HepG2 (cell line): ENCODE measurements around the gene PDE9A. TPM values are rescaled to one million over a fixed set of nuclear protein-coding genes. Genes with fewer than 3 reads are reported as not detected.

Experiments
- GATA4 ChIP-seq: sonication (generic); IDR thresholded peaks from 2 replicates; pipeline ENCODE4 v1.6.1; 2016; ENCODE audit warnings: antibody characterized with exemption, low read depth, borderline replicate concordance
- GATAD2A ChIP-seq: IDR thresholded peaks from 2 replicates; pipeline ENCODE4 v1.6.1; 2016
- ISX ChIP-seq: sonication (generic); formaldehyde crosslinking; conservative IDR thresholded peaks from 2 replicates; pipeline ENCODE4 v1.5.0; 2020; ENCODE audit warnings: missing genetic modification reagents
- MIER2 ChIP-seq: IDR thresholded peaks from 2 replicates; pipeline ENCODE4 v1.6.1; 2016; ENCODE audit warnings: missing biosample characterization, missing genetic modification reagents
- NKX3-1 ChIP-seq: sonication (generic); formaldehyde crosslinking; IDR thresholded peaks from 2 replicates; pipeline ENCODE4 v1.5.0; 2020; ENCODE audit warnings: missing genetic modification reagents
- RAD51 ChIP-seq: fragments of 450-650 bp; IDR thresholded peaks from 2 replicates; pipeline ENCODE4 v1.6.1; 2016; ENCODE audit warnings: borderline replicate concordance
- RBM22 ChIP-seq: fragments of 200-400 bp; formaldehyde crosslinking; optimal IDR thresholded peaks from 2 replicates; pipeline ENCODE3; 2017; ENCODE audit warnings: mild to moderate bottlenecking, low read length, moderate library complexity
- REXO4 ChIP-seq: sonication (generic); formaldehyde crosslinking; IDR thresholded peaks from 2 replicates; pipeline ENCODE4 v1.8.0; 2022; ENCODE audit warnings: missing genetic modification reagents, mild to moderate bottlenecking, borderline replicate concordance
- SIN3B ChIP-seq: fragments of 150-350 bp; IDR thresholded peaks from 2 replicates; pipeline ENCODE4 v1.6.1; 2014; ENCODE audit warnings: low read length
- SMAD9 ChIP-seq: sonication (generic); formaldehyde crosslinking; IDR thresholded peaks from 2 replicates; pipeline ENCODE4 v1.5.1; 2020; ENCODE audit warnings: mild to moderate bottlenecking, missing genetic modification reagents
- SOX5 ChIP-seq: IDR thresholded peaks from 2 replicates; pipeline ENCODE4 v1.6.1; 2016; ENCODE audit warnings: borderline replicate concordance
- SUZ12 ChIP-seq: fragments of 150-350 bp; IDR thresholded peaks from 2 replicates; pipeline ENCODE4 v1.6.1; 2014; ENCODE audit warnings: low read depth, low read length
- ZBTB8A ChIP-seq: sonication (generic); formaldehyde crosslinking; IDR thresholded peaks from 2 replicates; pipeline ENCODE4 v1.4.0; 2020; ENCODE audit warnings: mild to moderate bottlenecking, low read depth, missing genetic modification reagents, borderline replicate concordance
- ZGPAT ChIP-seq: IDR thresholded peaks from 2 replicates; pipeline ENCODE4 v1.6.1; 2016; ENCODE audit warnings: mild to moderate bottlenecking
- ZNF614 ChIP-seq: IDR thresholded peaks from 2 replicates; pipeline ENCODE4 v1.6.1; 2018; ENCODE audit warnings: missing biosample characterization, missing genetic modification reagents, inconsistent platforms, borderline replicate concordance
- ZNF639 ChIP-seq: conservative IDR thresholded peaks from 2 replicates; pipeline ENCODE4 v1.6.1; 2018; ENCODE audit warnings: missing genetic modification reagents
- ZNF772 ChIP-seq: sonication (generic); formaldehyde crosslinking; IDR thresholded peaks from 2 replicates; pipeline ENCODE4 v1.5.0; 2020; ENCODE audit warnings: mild to moderate bottlenecking, missing genetic modification reagents
- ZSCAN25 ChIP-seq: sonication (generic); formaldehyde crosslinking; IDR thresholded peaks from 2 replicates; pipeline ENCODE4 v1.8.0; 2022; ENCODE audit warnings: mild to moderate bottlenecking, missing genetic modification reagents
- polyA plus RNA-seq, 8 experiments: library from polyadenylated mRNA; depleted of rRNA in 3 of 8; stranded (reverse) in 7 of 8; unstranded in 1 of 8; fragments of >200 nt; fragmentation: Illumina TruSeq in 4 of 8; extraction: Trizol in 4 of 8; gene quantifications; 2 replicates each; pipeline versions ENCODE4 v1.2.1 to v1.2.3, GENCODE V29; 2011 to 2016; ENCODE audit warnings: low read depth in 4 of 8, missing spikeins in 1 of 8, mixed read lengths in 1 of 8; ENCODE audit not compliant: insufficient read depth in 1 of 8
- total RNA-seq, 5 experiments: library from RNA; depleted of rRNA; stranded (reverse); fragments of >200 nt; fragmentation: Illumina TruSeq; extraction: Trizol; gene quantifications; 2 replicates each; pipeline ENCODE4 v1.2.3, GENCODE V29; 2016; ENCODE audit warnings: low read depth in 1 of 5
- TF ChIP-seq, protein P1 (sequence below): sonication (generic); formaldehyde crosslinking; IDR thresholded peaks from 2 replicates; pipeline ENCODE4 v1.9.0; 2021; ENCODE audit warnings: mild to moderate bottlenecking, missing genetic modification reagents

PDE9A gene
- total and polyA plus RNA-seq, 2 of the 13 experiments (the other 11 are each of a cell fraction or from before 2014, with no cell fraction given), result 4.6 to 19.7 TPM

- TF ChIP-seq SIN3B, result no peak
- TF ChIP-seq REXO4 (CRISPR knock-in tag), result no peak
- TF ChIP-seq, protein P1, sequence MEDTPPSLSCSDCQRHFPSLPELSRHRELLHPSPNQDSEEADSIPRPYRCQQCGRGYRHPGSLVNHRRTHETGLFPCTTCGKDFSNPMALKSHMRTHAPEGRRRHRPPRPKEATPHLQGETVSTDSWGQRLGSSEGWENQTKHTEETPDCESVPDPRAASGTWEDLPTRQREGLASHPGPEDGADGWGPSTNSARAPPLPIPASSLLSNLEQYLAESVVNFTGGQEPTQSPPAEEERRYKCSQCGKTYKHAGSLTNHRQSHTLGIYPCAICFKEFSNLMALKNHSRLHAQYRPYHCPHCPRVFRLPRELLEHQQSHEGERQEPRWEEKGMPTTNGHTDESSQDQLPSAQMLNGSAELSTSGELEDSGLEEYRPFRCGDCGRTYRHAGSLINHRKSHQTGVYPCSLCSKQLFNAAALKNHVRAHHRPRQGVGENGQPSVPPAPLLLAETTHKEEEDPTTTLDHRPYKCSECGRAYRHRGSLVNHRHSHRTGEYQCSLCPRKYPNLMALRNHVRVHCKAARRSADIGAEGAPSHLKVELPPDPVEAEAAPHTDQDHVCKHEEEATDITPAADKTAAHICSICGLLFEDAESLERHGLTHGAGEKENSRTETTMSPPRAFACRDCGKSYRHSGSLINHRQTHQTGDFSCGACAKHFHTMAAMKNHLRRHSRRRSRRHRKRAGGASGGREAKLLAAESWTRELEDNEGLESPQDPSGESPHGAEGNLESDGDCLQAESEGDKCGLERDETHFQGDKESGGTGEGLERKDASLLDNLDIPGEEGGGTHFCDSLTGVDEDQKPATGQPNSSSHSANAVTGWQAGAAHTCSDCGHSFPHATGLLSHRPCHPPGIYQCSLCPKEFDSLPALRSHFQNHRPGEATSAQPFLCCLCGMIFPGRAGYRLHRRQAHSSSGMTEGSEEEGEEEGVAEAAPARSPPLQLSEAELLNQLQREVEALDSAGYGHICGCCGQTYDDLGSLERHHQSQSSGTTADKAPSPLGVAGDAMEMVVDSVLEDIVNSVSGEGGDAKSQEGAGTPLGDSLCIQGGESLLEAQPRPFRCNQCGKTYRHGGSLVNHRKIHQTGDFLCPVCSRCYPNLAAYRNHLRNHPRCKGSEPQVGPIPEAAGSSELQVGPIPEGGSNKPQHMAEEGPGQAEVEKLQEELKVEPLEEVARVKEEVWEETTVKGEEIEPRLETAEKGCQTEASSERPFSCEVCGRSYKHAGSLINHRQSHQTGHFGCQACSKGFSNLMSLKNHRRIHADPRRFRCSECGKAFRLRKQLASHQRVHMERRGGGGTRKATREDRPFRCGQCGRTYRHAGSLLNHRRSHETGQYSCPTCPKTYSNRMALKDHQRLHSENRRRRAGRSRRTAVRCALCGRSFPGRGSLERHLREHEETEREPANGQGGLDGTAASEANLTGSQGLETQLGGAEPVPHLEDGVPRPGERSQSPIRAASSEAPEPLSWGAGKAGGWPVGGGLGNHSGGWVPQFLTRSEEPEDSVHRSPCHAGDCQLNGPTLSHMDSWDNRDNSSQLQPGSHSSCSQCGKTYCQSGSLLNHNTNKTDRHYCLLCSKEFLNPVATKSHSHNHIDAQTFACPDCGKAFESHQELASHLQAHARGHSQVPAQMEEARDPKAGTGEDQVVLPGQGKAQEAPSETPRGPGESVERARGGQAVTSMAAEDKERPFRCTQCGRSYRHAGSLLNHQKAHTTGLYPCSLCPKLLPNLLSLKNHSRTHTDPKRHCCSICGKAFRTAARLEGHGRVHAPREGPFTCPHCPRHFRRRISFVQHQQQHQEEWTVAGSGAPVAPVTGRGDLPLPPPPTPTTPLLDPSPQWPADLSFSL (CRISPR knock-in tag), result no peak
- no peak for TF ChIP-seq ZBTB8A (CRISPR knock-in tag)
- TF ChIP-seq RBM22, result no peak
- 0 out of 2 replicates have a peak, but pooled peaks have one; percentile 40 for TF ChIP-seq ZGPAT (CRISPR knock-in tag)
- TF ChIP-seq SUZ12, result no peak
- no peak for TF ChIP-seq SMAD9 (CRISPR knock-in tag)
- TF ChIP-seq GATA4, result no peak
- no peak for TF ChIP-seq ISX (CRISPR knock-in tag)
- TF ChIP-seq ZNF639, result no peak
- no peak for TF ChIP-seq MIER2 (CRISPR knock-in tag)
- TF ChIP-seq ZSCAN25 (CRISPR knock-in tag), result no peak
- TF ChIP-seq ZNF614 (CRISPR knock-in tag), result peak; percentile 8; the same call in 1 of the 2 replicates
- TF ChIP-seq ZNF772, result no peak; the same call in 1 of the 2 replicates
- TF ChIP-seq SOX5 (CRISPR knock-in tag), result no peak
- no peak for TF ChIP-seq NKX3-1 (CRISPR knock-in tag)
- TF ChIP-seq RAD51, result no peak
- peak; percentile 40 for TF ChIP-seq GATAD2A (CRISPR knock-in tag)
These were observed 107.7 kb downstream of the PDE9A start (continued) for GRCh38 chr21:42760951-42761751.
